Measurements from ENCODE around the gene NUDT22. TPM values are rescaled to one million over a fixed set of nuclear protein-coding genes. Genes with fewer than 3 reads are reported as not detected.

NUDT22 gene
- total and polyA plus RNA-seq, 8 donors, result 35.1 to 363 (median 112) TPM

DNA sequence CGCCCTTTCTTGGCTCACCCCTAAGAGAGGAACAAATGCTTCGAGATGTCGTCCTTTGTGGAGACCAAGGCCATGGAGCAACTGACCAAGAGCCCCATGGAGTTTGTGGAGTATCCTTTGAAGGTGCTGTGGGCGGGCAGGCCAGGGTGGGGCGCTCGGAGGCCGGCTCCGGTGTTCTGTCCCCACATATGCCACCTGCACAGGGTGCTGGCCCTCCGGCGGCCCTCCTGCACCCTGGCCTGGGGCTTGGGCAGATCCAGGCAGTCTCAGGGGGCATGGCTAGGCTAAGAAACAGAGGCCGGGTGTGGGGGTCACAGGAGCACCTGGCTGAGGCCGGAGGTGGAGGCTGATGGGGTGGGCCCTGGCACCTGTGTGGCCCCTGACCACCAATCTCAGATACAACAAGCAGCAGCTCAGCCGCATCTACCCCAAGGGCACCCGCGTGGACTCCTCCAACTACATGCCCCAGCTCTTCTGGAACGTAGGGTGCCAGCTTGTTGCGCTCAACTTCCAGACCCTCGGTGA is 35.5 kb downstream of the NUDT22 start:
- TF ChIP-seq, protein P1, sequence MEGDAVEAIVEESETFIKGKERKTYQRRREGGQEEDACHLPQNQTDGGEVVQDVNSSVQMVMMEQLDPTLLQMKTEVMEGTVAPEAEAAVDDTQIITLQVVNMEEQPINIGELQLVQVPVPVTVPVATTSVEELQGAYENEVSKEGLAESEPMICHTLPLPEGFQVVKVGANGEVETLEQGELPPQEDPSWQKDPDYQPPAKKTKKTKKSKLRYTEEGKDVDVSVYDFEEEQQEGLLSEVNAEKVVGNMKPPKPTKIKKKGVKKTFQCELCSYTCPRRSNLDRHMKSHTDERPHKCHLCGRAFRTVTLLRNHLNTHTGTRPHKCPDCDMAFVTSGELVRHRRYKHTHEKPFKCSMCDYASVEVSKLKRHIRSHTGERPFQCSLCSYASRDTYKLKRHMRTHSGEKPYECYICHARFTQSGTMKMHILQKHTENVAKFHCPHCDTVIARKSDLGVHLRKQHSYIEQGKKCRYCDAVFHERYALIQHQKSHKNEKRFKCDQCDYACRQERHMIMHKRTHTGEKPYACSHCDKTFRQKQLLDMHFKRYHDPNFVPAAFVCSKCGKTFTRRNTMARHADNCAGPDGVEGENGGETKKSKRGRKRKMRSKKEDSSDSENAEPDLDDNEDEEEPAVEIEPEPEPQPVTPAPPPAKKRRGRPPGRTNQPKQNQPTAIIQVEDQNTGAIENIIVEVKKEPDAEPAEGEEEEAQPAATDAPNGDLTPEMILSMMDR (IDR thresholded peaks at IDR 0.05), result no peak
- TF ChIP-seq EP300 (IDR thresholded peaks at IDR 0.05), result no peak
- TF ChIP-seq POLR2A (IDR thresholded peaks at IDR 0.05), result no peak
- no peak for TF ChIP-seq POLR2AphosphoS5 (IDR thresholded peaks at IDR 0.05)
- H3K36me3 ChIP-seq, result peaks cover 65 to 98% (median 97%) of the 10 kb centered on the region in 4 donors
- intact Hi-C loops (cut with DNase I; ENCODE audit: low total_unique reads), result no loop called here
- H3K4me1 ChIP-seq, result no peaks in the 10 kb centered on the region
- no peak overlapping the region for H3K4me3 ChIP-seq
- H3K9me3 ChIP-seq, result no peaks in the 10 kb centered on the region
- no peak overlapping the region for H3K27ac ChIP-seq
- WGBS, 5 donors, result 88 to 93% (median 93%) methylated on average over 16 to 18 of the region's 18 CpGs
- DNase-seq, result no peak
- no peaks in the 10 kb centered on the region for H3K27me3 ChIP-seq

DNA sequence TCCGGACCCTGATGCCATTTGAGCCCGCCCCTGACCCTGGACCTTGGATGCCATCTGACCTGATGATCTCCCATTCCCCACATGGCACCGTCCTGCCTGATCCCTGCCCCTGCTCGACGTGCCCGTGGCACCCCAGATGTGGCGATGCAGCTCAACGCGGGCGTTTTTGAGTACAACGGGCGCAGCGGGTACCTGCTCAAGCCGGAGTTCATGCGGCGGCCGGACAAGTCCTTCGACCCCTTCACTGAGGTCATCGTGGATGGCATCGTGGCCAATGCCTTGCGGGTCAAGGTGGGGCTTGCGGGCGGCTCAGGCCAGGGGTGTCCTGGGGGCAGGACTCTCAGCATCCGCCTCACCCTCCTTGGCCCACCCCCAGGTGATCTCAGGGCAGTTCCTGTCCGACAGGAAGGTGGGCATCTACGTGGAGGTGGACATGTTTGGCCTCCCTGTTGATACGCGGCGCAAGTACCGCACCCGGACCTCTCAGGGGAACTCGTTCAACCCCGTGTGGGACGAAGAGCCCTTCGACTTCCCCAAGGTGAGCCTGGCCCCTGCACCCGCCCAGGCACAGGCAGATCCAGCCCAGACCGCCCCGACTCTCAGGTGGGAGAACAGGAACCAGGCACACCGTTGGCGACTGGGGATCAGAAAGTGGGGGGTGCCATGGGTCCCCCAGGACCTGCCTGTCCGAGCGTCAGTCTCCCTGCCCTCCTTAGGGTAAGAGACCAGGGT is 36.4 kb downstream of the NUDT22 start:
- peaks cover 59 to 97% (median 95%) of the 10 kb centered on the region in 4 donors for H3K36me3 ChIP-seq
- TF ChIP-seq POLR2A (IDR thresholded peaks at IDR 0.05) (no peak), POLR2AphosphoS5 (IDR thresholded peaks at IDR 0.05) (no peak), EP300 (IDR thresholded peaks at IDR 0.05) (no peak)
- TF ChIP-seq, protein P1 (IDR thresholded peaks at IDR 0.05), result no peak
- no peaks in the 10 kb centered on the region for H3K9me3 ChIP-seq

DNA sequence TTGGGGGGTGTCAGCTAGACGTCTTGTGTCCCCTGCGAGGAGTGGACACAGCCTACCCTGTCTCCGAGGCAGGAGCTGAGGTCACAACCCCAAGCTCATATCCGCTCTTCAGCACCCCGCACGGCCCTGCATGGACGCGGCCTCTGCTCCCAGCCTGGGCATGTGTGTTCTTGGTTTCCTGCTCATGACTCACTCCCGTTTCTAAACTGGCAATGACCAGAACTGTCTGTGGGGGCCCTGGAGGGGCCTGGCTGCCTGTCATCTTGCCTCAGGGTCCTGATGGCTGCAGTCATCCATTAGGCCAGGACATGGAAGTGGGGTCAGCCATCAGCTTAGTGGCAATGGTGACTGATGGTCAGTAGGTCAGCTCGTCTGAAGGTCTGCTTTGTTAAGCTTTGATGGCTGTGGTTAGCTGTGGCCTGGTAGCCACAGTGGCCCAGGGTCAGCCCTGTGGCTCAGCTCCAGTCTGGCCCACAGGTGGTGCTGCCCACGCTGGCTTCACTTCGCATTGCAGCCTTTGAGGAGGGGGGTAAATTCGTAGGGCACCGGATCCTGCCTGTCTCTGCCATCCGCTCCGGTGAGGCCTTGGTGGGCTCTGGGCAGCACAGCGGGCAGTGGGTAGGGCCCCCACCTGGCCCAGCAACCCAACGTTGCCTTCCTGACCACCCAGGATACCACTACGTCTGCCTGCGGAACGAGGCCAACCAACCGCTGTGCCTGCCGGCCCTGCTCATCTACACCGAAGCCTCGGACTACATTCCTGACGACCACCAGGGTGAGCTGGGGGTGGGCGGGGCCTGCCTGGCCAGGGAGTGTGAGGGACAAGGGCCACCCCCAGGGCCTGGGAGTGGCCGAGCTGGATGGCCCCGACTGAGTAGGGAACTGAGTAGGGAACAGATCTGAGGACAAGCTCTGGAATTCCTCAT is 37.2 kb downstream of the NUDT22 start:
- no peak for TF ChIP-seq POLR2A (IDR thresholded peaks at IDR 0.05)
- TF ChIP-seq, protein P1 (IDR thresholded peaks at IDR 0.05), result no peak
- no peak for TF ChIP-seq EP300 (IDR thresholded peaks at IDR 0.05)
- no peak for TF ChIP-seq POLR2AphosphoS5 (IDR thresholded peaks at IDR 0.05)
- intact Hi-C loops (cut with DNase I; ENCODE audit: low total_unique reads), result no loop called here
- DNase-seq, result no peak
- no peaks in the 10 kb centered on the region for H3K9me3 ChIP-seq
- H3K4me1 ChIP-seq, result peaks cover 6 to 14% (median 14%) of the 10 kb centered on the region in 4 donors
- H3K27ac ChIP-seq, result no peak overlapping the region
- no peak overlapping the region for H3K4me3 ChIP-seq
- peaks cover 55 to 88% (median 86%) of the 10 kb centered on the region in 4 donors for H3K36me3 ChIP-seq
- H3K27me3 ChIP-seq, result no peaks in the 10 kb centered on the region
- 65 to 86% (median 84%) methylated on average over 11 to 29 of the region's 29 CpGs for WGBS, 5 donors

More for the DNA sequence above, 36.4 kb downstream of the NUDT22 start:
- WGBS, 5 donors, result 92 to 96% (median 93%) methylated on average over 18 to 42 of the region's 42 CpGs
- DNase-seq, result no peak
- Histone ChIP-seq H3K27me3 (no peaks in the 10 kb centered on the region), H3K27ac (no peak overlapping the region), H3K4me1 (peaks cover 0 to 6% (median 6%) of the 10 kb centered on the region in 4 donors), H3K4me3 (no peak overlapping the region)
- intact Hi-C loops (cut with DNase I; ENCODE audit: low total_unique reads), result no loop called here

DNA sequence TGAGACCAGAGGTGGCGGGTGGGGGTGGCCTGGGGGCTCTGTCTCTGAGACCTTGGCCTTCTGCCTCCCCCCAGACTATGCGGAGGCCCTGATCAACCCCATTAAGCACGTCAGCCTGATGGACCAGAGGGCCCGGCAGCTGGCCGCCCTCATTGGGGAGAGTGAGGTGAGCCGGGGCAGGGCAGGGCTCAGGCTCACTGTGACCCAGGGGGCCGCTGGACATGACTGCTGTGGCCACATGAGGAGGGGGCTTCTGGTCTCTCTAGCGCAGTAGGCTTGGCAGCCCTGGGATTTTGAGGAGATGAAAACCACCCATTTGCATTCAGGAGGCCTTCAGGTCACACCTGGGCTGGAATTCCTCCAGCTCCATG is 37.9 kb downstream of the NUDT22 start:
- H3K4me3 ChIP-seq, result no peak overlapping the region
- TF ChIP-seq, protein P1 (IDR thresholded peaks at IDR 0.05), result no peak
- no peak for TF ChIP-seq POLR2AphosphoS5 (IDR thresholded peaks at IDR 0.05)
- TF ChIP-seq POLR2A (IDR thresholded peaks at IDR 0.05), result no peak
- no peak for TF ChIP-seq EP300 (IDR thresholded peaks at IDR 0.05)
- no peak for DNase-seq
- peaks cover 13 to 21% (median 20%) of the 10 kb centered on the region in 4 donors for H3K4me1 ChIP-seq
- no peaks in the 10 kb centered on the region for H3K27me3 ChIP-seq
- H3K9me3 ChIP-seq, result no peaks in the 10 kb centered on the region
- 88 to 94% (median 92%) methylated on average over 2 to 8 of the region's 8 CpGs for WGBS, 5 donors
- H3K36me3 ChIP-seq, result peaks cover 48 to 82% (median 80%) of the 10 kb centered on the region in 4 donors
- intact Hi-C loops (cut with DNase I; ENCODE audit: low total_unique reads), result no loop called here
- H3K27ac ChIP-seq, result no peak overlapping the region

Measured in stomach (tissue), 9 donors.